ENCODE measurements around the gene CTNNB1. TPM values are rescaled to one million over a fixed set of nuclear protein-coding genes. Genes with fewer than 3 reads are reported as not detected.

Gene CTNNB1
- polyA plus RNA-seq, 2 donors: 54.1 to 117 TPM

- no peaks in the 10 kb centered on the region for H3K9me3 ChIP-seq (ENCODE audit: control insufficient read depth in 2 of 2, insufficient read depth in 1 of 2, low read depth in 1 of 2, low read length in 1 of 2)
- 0 to 1% methylated on average over 36 to 40 of the region's 40 CpGs for WGBS, 2 donors
- H3K36me3 ChIP-seq (ENCODE audit: control insufficient read depth in 2 of 2, insufficient read depth in 2 of 2, low read length in 1 of 2): no peaks in the 10 kb centered on the region
- peak overlapping the region; percentile 90 to 100 for H3K4me3 ChIP-seq (ENCODE audit: low read depth in 1 of 2, low read length in 2 of 2)
- H3K4me1 ChIP-seq (ENCODE audit: control insufficient read depth in 2 of 2, insufficient read depth in 2 of 2, low read length in 1 of 2): no peaks in the 10 kb centered on the region
- peak overlapping the region; percentile 98 to 100 for H3K27ac ChIP-seq (ENCODE audit: low read depth in 2 of 2, low read length in 1 of 2)
- no peaks in the 10 kb centered on the region for H3K27me3 ChIP-seq (ENCODE audit: control insufficient read depth in 1 of 2, insufficient read depth in 2 of 2, low read length in 2 of 2)
These were observed 762 bp downstream of the CTNNB1 start for GRCh38 chr3:41199866-41200668.

GRCh38 chr3:41200669-41201021 lies 1.3 kb downstream of the CTNNB1 start:
- H3K4me1 ChIP-seq (ENCODE audit: control insufficient read depth in 2 of 2, insufficient read depth in 2 of 2, low read length in 1 of 2): no peaks in the 10 kb centered on the region
- H3K4me3 ChIP-seq (ENCODE audit: low read depth in 1 of 2, low read length in 2 of 2): peak overlapping the region; percentile 90 to 100
- H3K27ac ChIP-seq (ENCODE audit: low read depth in 2 of 2, low read length in 1 of 2): peak overlapping the region; percentile 98 to 100
- 0 to 1% methylated on average over 7 of the region's 7 CpGs for WGBS, 2 donors
- no peaks in the 10 kb centered on the region for H3K9me3 ChIP-seq (ENCODE audit: control insufficient read depth in 2 of 2, insufficient read depth in 1 of 2, low read depth in 1 of 2, low read length in 1 of 2)
- no peaks in the 10 kb centered on the region for H3K36me3 ChIP-seq (ENCODE audit: control insufficient read depth in 2 of 2, insufficient read depth in 2 of 2, low read length in 1 of 2)
- no peaks in the 10 kb centered on the region for H3K27me3 ChIP-seq (ENCODE audit: control insufficient read depth in 1 of 2, insufficient read depth in 2 of 2, low read length in 2 of 2)

- H3K36me3 ChIP-seq (ENCODE audit: control insufficient read depth in 2 of 2, insufficient read depth in 2 of 2, low read length in 1 of 2): no peaks in the 10 kb centered on the region
- H3K4me3 ChIP-seq (ENCODE audit: low read depth in 1 of 2, low read length in 2 of 2): peak overlapping the region in 1 of 2 donors; percentile 90
- no peaks in the 10 kb centered on the region for H3K9me3 ChIP-seq (ENCODE audit: control insufficient read depth in 2 of 2, insufficient read depth in 1 of 2, low read depth in 1 of 2, low read length in 1 of 2)
- no peak overlapping the region for H3K27ac ChIP-seq (ENCODE audit: low read depth in 2 of 2, low read length in 1 of 2)
- no peaks in the 10 kb centered on the region for H3K27me3 ChIP-seq (ENCODE audit: control insufficient read depth in 1 of 2, insufficient read depth in 2 of 2, low read length in 2 of 2)
- no peaks in the 10 kb centered on the region for H3K4me1 ChIP-seq (ENCODE audit: control insufficient read depth in 2 of 2, insufficient read depth in 2 of 2, low read length in 1 of 2)
- 19 to 27% methylated on average over 5 of the region's 5 CpGs for WGBS, 2 donors
These were observed 2.9 kb downstream of the CTNNB1 start for GRCh38 chr3:41202075-41202833.

- H3K27me3 ChIP-seq (ENCODE audit: control insufficient read depth in 1 of 2, insufficient read depth in 2 of 2, low read length in 2 of 2): no peaks in the 10 kb centered on the region
- no peaks in the 10 kb centered on the region for H3K9me3 ChIP-seq (ENCODE audit: control insufficient read depth in 2 of 2, insufficient read depth in 1 of 2, low read depth in 1 of 2, low read length in 1 of 2)
- H3K4me1 ChIP-seq (ENCODE audit: control insufficient read depth in 2 of 2, insufficient read depth in 2 of 2, low read length in 1 of 2): no peaks in the 10 kb centered on the region
- H3K27ac ChIP-seq (ENCODE audit: low read depth in 2 of 2, low read length in 1 of 2): no peak overlapping the region
- H3K4me3 ChIP-seq (ENCODE audit: low read depth in 1 of 2, low read length in 2 of 2): no peak overlapping the region
- no peaks in the 10 kb centered on the region for H3K36me3 ChIP-seq (ENCODE audit: control insufficient read depth in 2 of 2, insufficient read depth in 2 of 2, low read length in 1 of 2)
These were observed 3.6 kb downstream of the CTNNB1 start for GRCh38 chr3:41202834-41203345.

- no peaks in the 10 kb centered on the region for H3K4me1 ChIP-seq (ENCODE audit: control insufficient read depth in 2 of 2, insufficient read depth in 2 of 2, low read length in 1 of 2)
- WGBS, 2 donors: 65 to 78% methylated on average over 1 of the region's 1 CpG
- H3K36me3 ChIP-seq (ENCODE audit: control insufficient read depth in 2 of 2, insufficient read depth in 2 of 2, low read length in 1 of 2): no peaks in the 10 kb centered on the region
- no peaks in the 10 kb centered on the region for H3K27me3 ChIP-seq (ENCODE audit: control insufficient read depth in 1 of 2, insufficient read depth in 2 of 2, low read length in 2 of 2)
- no peak overlapping the region for H3K4me3 ChIP-seq (ENCODE audit: low read depth in 1 of 2, low read length in 2 of 2)
- no peaks in the 10 kb centered on the region for H3K9me3 ChIP-seq (ENCODE audit: control insufficient read depth in 2 of 2, insufficient read depth in 1 of 2, low read depth in 1 of 2, low read length in 1 of 2)
- H3K27ac ChIP-seq (ENCODE audit: low read depth in 2 of 2, low read length in 1 of 2): no peak overlapping the region
These were observed 5.1 kb downstream of the CTNNB1 start for GRCh38 chr3:41204369-41204768.

GRCh38 chr3:41205591-41205990 lies 6.3 kb downstream of the CTNNB1 start:
- Histone ChIP-seq H3K27me3 (ENCODE audit: control insufficient read depth in 1 of 2, insufficient read depth in 2 of 2, low read length in 2 of 2) (no peaks in the 10 kb centered on the region), H3K36me3 (ENCODE audit: control insufficient read depth in 2 of 2, insufficient read depth in 2 of 2, low read length in 1 of 2) (no peaks in the 10 kb centered on the region), H3K4me1 (ENCODE audit: control insufficient read depth in 2 of 2, insufficient read depth in 2 of 2, low read length in 1 of 2) (no peaks in the 10 kb centered on the region), H3K9me3 (ENCODE audit: control insufficient read depth in 2 of 2, insufficient read depth in 1 of 2, low read depth in 1 of 2, low read length in 1 of 2) (no peaks in the 10 kb centered on the region), H3K27ac (ENCODE audit: low read depth in 2 of 2, low read length in 1 of 2) (no peak overlapping the region), H3K4me3 (ENCODE audit: low read depth in 1 of 2, low read length in 2 of 2) (no peak overlapping the region)
- WGBS, 2 donors: 67 to 77% methylated on average over 9 of the region's 9 CpGs

- no peaks in the 10 kb centered on the region for H3K4me1 ChIP-seq (ENCODE audit: control insufficient read depth in 2 of 2, insufficient read depth in 2 of 2, low read length in 1 of 2)
- no peaks in the 10 kb centered on the region for H3K27me3 ChIP-seq (ENCODE audit: control insufficient read depth in 1 of 2, insufficient read depth in 2 of 2, low read length in 2 of 2)
- H3K36me3 ChIP-seq (ENCODE audit: control insufficient read depth in 2 of 2, insufficient read depth in 2 of 2, low read length in 1 of 2): no peaks in the 10 kb centered on the region
- no peak overlapping the region for H3K4me3 ChIP-seq (ENCODE audit: low read depth in 1 of 2, low read length in 2 of 2)
- H3K27ac ChIP-seq (ENCODE audit: low read depth in 2 of 2, low read length in 1 of 2): no peak overlapping the region
- WGBS, 2 donors: 21% methylated on average over 1 of the region's 1 CpG
- H3K9me3 ChIP-seq (ENCODE audit: control insufficient read depth in 2 of 2, insufficient read depth in 1 of 2, low read depth in 1 of 2, low read length in 1 of 2): no peaks in the 10 kb centered on the region
These were observed 8.1 kb downstream of the CTNNB1 start for GRCh38 chr3:41207355-41207754.

- Histone ChIP-seq H3K27ac (ENCODE audit: low read depth in 2 of 2, low read length in 1 of 2) (no peak overlapping the region), H3K4me3 (ENCODE audit: low read depth in 1 of 2, low read length in 2 of 2) (no peak overlapping the region), H3K36me3 (ENCODE audit: control insufficient read depth in 2 of 2, insufficient read depth in 2 of 2, low read length in 1 of 2) (no peaks in the 10 kb centered on the region), H3K4me1 (ENCODE audit: control insufficient read depth in 2 of 2, insufficient read depth in 2 of 2, low read length in 1 of 2) (no peaks in the 10 kb centered on the region), H3K27me3 (ENCODE audit: control insufficient read depth in 1 of 2, insufficient read depth in 2 of 2, low read length in 2 of 2) (no peaks in the 10 kb centered on the region), H3K9me3 (ENCODE audit: control insufficient read depth in 2 of 2, insufficient read depth in 1 of 2, low read depth in 1 of 2, low read length in 1 of 2) (no peaks in the 10 kb centered on the region)
- WGBS, 2 donors: 49 to 62% methylated on average over 7 of the region's 7 CpGs
These were observed 9.4 kb downstream of the CTNNB1 start for GRCh38 chr3:41208507-41209220.

GRCh38 chr3:41209646-41210045 lies 10.3 kb downstream of the CTNNB1 start:
- Histone ChIP-seq H3K27me3 (ENCODE audit: control insufficient read depth in 1 of 2, insufficient read depth in 2 of 2, low read length in 2 of 2) (no peaks in the 10 kb centered on the region), H3K4me1 (ENCODE audit: control insufficient read depth in 2 of 2, insufficient read depth in 2 of 2, low read length in 1 of 2) (no peaks in the 10 kb centered on the region), H3K9me3 (ENCODE audit: control insufficient read depth in 2 of 2, insufficient read depth in 1 of 2, low read depth in 1 of 2, low read length in 1 of 2) (no peaks in the 10 kb centered on the region), H3K27ac (ENCODE audit: low read depth in 2 of 2, low read length in 1 of 2) (no peak overlapping the region), H3K4me3 (ENCODE audit: low read depth in 1 of 2, low read length in 2 of 2) (no peak overlapping the region), H3K36me3 (ENCODE audit: control insufficient read depth in 2 of 2, insufficient read depth in 2 of 2, low read length in 1 of 2) (no peaks in the 10 kb centered on the region)
- 86 to 88% methylated on average over 5 of the region's 5 CpGs for WGBS, 2 donors

All from esophagus (tissue), 2 donors.